ENCODE measurements around the gene LDB3. TPM values are rescaled to one million over a fixed set of nuclear protein-coding genes. Genes with fewer than 3 reads are reported as not detected.

Gene LDB3
- total and polyA plus RNA-seq, 2 donors: 7.1 to 8.2 TPM

DNA sequence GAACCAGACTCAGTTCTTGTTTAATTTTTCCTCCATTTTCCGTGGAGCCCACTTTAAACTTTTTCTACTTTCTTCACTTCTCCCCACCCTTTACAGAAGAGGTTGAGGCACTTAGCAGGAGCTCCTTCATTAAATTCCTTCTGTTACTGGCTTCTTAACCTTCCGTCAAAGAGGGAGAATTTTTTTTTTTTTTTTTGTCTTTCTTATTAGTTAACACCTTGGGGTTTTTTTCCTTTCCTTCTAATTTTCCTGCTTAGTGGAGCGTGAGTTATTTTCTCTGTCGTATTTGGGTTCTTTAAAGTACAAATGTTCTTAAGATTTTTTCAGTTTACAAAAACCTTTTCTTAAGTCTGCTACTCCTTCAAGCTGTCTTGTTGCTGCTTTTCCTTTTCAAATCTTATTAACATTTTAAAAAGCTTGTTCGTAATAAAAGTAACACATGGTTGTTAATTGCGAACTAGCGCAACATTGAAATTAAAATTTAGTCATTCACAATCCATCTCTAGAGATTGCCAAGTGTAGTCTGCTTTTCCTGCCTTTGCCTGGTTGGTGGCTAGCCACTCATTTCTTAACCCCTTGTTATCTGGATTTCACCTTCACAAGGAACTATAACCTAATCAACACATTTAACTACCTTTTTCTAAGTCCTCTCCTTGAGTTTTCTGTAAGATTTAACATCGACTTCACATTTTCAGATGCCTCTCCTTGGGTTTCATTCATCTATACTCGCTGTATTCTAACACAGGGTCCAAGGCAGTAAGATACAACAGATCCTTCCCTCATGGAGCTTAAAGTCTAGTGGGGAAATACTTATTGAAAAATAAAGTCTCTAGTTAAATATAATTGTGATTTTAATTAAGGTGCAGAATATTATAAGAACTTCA is 90.1 kb downstream of the LDB3 start:
- 16% methylated on average over 9 of the region's 9 CpGs for WGBS
- Histone ChIP-seq H3K36me3 (ENCODE audit: insufficient read depth) (no peaks in the 10 kb centered on the region), H3K4me1 (ENCODE audit: insufficient read depth) (no peaks in the 10 kb centered on the region), H3K27ac (ENCODE audit: low read depth) (no peak overlapping the region), H3K4me3 (ENCODE audit: low read depth, low read length) (peak overlapping the region; percentile 28)
- no peak for DNase-seq (ENCODE audit: extremely low spot score)

DNA sequence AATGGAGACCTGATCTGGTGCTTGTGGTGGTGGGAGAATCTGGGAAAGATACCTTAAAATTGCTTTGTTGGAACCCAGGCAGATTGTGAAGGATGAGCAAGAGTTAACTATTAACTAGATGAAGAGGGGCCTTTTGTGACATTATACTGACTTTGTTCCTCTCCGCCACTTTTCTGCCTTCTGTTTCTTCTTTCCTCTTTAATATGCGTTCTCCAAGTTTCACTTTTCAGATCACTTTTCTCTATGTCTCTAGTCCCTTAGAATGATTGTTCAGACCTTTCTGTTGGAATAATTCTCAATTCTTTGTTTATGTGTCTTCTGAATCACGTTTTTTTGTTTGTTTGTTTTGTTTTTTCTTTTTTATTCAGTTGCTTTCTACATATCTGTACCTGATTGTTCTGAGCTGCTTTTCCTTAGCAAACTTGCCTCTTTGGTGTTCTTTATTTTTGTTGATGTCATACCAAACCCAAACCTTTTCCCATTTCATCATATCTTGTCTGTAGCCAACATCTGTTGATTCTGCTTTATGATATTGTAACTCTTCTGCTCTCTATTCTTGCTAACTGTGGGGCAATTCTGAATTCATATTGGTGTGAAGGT is 90.9 kb downstream of the LDB3 start:
- H3K4me3 ChIP-seq (ENCODE audit: low read depth, low read length): no peak overlapping the region
- H3K4me1 ChIP-seq (ENCODE audit: insufficient read depth): no peaks in the 10 kb centered on the region
- WGBS: 36% methylated on average over 3 of the region's 3 CpGs
- H3K36me3 ChIP-seq (ENCODE audit: insufficient read depth): no peaks in the 10 kb centered on the region
- no peak for DNase-seq (ENCODE audit: extremely low spot score)
- H3K27ac ChIP-seq (ENCODE audit: low read depth): no peak overlapping the region

DNA sequence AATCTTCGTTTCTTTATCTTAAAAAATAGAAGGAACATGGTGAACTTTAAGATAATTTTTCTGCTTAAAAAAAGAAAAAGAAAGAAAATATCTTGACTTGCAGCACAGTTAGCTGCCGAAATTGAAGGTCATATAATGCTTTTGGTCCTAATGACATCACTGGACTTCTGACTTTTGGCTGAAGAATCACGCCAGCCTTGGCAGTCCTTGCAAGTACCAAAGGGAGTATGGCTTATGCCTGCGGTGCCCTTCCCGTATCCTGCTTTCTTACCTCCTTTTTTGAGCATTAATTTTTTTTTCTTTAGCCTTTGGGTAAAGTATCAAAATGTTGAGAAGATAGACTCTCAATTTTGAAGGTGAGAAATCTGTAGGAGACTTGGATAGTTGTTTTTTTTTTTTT is 95.1 kb downstream of the LDB3 start:
- no peak for DNase-seq (ENCODE audit: extremely low spot score)
- no peak overlapping the region for H3K4me3 ChIP-seq (ENCODE audit: low read depth, low read length)
- H3K4me1 ChIP-seq (ENCODE audit: insufficient read depth): no peaks in the 10 kb centered on the region
- WGBS: 78% methylated on average over 5 of the region's 5 CpGs
- H3K27ac ChIP-seq (ENCODE audit: low read depth): no peak overlapping the region
- H3K36me3 ChIP-seq (ENCODE audit: insufficient read depth): no peaks in the 10 kb centered on the region

DNA sequence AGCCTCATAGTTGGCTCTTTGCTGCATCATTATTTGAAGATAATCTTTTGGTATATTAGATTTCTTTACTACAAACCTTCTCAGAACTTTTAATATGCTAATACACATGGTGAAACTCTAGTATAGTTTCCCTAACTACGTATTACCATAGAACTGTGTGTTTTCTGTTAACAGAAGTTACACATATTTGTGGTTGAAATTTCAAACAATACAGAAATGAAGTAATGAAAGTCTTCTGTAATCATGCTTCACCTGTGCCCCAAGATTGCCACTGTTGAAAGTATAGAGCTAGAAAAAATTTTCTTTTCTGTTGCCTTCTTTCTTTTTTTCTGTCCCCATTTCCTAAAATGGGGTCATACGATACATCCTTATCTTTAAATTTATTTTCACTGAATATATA is 97.2 kb downstream of the LDB3 start:
- WGBS: 72% methylated on average over 2 of the region's 2 CpGs
- Histone ChIP-seq H3K27ac (ENCODE audit: low read depth) (no peak overlapping the region), H3K4me3 (ENCODE audit: low read depth, low read length) (no peak overlapping the region), H3K4me1 (ENCODE audit: insufficient read depth) (no peaks in the 10 kb centered on the region), H3K36me3 (ENCODE audit: insufficient read depth) (no peaks in the 10 kb centered on the region)
- no peak for DNase-seq (ENCODE audit: extremely low spot score)

DNA sequence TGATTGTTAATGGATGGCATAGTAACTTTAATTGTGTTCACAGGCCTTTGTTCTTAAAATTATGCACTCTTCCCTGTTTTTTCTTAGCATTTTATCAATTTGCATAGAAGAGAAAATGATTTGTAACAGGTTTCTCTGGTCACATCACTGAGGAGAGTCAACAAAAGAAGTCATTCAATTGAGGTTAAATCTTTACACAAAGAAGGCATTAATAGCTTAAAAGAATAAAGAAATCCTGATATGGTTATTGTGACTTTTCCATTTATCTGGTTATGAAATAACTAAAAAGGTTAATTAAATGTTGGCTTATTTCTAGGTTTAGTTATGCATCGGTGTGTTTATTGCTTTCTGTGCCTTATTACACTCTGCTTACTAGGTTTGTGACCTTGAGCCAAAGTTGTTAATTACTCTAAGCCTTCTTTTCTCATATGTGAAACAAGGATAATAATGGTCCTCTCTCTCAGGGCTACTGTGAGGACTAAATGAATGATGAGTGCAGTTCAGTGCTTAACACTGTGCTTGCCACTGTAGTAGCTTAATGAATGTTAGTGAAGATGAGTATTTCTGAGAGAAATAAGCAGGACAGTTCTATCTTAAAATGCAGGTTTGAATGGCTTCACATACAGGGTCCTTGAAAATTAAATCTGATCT is 100.2 kb downstream of the LDB3 start:
- no peaks in the 10 kb centered on the region for H3K36me3 ChIP-seq (ENCODE audit: insufficient read depth)
- no peak overlapping the region for H3K4me3 ChIP-seq (ENCODE audit: low read depth, low read length)
- 80% methylated on average over 1 of the region's 1 CpG for WGBS
- H3K4me1 ChIP-seq (ENCODE audit: insufficient read depth): no peaks in the 10 kb centered on the region
- no peak overlapping the region for H3K27ac ChIP-seq (ENCODE audit: low read depth)
- DNase-seq (ENCODE audit: extremely low spot score): no peak

DNA sequence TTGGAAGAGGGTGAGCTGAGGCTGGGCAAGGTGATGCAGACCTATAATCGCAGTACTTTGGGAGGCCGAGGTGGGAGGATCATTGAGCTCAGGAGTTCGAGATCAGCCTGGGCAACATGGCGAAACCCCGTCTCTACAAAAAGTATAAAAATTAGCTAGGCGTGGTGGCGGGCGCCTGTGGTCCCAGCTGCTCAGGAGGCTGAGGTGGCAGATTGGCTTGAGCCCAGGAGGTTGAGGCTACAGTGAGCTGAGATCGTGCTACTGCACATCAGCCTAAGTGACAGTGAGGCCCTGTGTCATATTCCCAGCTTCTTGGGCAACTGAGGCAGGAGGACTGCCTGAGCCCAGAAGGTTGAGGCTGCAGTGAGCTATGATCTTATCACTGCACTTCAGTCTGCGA is 101.7 kb downstream of the LDB3 start:
- Histone ChIP-seq H3K4me3 (ENCODE audit: low read depth, low read length) (no peak overlapping the region), H3K27ac (ENCODE audit: low read depth) (no peak overlapping the region), H3K36me3 (ENCODE audit: insufficient read depth) (no peaks in the 10 kb centered on the region), H3K4me1 (ENCODE audit: insufficient read depth) (no peaks in the 10 kb centered on the region)
- DNase-seq (ENCODE audit: extremely low spot score): no peak
- WGBS: 93% methylated on average over 10 of the region's 10 CpGs

DNA sequence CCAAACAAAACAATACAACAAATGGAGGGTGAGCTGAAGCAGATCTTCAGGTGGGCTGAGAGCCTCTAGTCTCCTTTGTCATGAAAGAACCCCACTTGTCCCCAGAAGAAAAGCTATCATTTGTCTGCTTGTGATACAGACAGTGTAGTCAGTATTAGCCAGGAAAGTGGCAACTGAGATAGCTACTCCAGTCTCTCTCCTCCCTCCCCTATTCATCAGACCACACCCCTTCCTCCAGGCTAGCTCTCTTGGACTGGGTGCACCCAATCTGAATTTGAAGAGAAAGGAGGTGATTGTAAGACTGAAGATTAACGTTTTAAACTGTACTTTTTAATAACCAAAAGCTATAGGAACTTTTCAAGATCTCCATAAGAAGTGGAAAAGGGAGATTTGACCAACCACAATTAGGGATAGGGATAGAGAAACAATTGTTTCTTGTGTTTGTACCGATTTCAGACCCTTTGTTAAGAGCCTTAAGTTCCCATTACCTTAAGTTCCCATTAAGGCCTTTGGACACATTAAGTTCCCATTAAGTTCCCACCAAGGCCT is 102.2 kb downstream of the LDB3 start:
- Histone ChIP-seq H3K36me3 (ENCODE audit: insufficient read depth) (no peaks in the 10 kb centered on the region), H3K27ac (ENCODE audit: low read depth) (no peak overlapping the region), H3K4me3 (ENCODE audit: low read depth, low read length) (no peak overlapping the region), H3K4me1 (ENCODE audit: insufficient read depth) (no peaks in the 10 kb centered on the region)
- 47% methylated on average over 2 of the region's 2 CpGs for WGBS
- no peak for DNase-seq (ENCODE audit: extremely low spot score)

DNA sequence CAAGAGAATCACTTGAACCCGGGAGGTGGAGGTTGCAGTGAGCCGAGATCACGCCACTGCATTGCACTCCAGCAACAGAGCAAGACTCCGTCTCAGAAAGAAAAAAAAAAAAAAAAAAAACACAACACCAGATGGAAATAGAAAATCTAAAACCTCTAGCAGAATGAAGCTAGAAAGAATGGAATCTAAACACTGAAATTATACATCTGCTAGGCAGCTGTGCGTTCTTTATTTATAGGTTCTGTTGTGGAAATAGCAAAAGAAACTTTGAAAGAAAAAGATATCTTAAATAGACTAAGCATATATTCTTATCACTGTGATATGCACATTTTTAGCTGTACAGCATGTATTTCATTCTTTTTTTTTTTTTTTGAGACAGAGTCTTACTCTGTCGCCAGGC is 105.2 kb downstream of the LDB3 start:
- WGBS: 43% methylated on average over 6 of the region's 6 CpGs
- DNase-seq (ENCODE audit: extremely low spot score): no peak
- no peak overlapping the region for H3K27ac ChIP-seq (ENCODE audit: low read depth)

DNA sequence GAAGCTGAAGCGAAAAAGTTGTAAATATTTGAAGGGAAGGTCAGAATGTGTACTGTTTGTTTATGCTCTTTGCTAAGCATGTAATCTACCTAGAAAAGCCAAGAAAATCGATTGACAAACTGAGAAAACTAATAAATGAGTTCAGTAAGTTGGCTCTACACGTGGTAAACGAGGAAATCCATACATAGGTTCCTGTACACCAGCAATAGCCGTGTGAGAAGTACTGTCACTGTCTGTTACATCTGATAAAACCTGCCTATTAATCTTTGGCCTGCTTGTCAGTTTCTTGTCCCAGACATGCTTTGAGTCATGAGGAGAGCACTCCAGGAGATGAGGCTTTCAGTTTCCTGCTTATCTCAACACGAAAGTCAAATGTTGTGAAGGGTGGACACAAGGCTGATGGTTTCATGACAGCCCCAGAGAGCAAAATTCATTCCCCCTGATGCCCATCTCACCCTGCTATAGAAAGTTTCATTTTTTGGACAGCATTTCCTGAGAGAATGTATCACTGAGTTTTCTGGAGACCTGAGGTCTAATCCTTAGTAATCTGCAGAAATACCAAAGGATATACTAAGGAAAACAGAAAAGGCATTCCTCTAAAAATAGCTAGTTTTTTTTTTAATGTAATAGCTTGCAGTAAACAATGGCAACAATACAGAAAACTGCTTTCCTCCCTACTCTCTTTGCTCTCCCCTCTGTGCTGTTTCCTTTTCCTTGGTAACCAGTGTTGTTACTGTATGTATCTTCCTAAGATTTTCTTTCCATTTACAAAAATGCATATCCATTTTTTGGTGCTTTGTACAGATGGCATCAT is 107.0 kb downstream of the LDB3 start:
- no peaks in the 10 kb centered on the region for H3K4me1 ChIP-seq (ENCODE audit: insufficient read depth)
- no peak overlapping the region for H3K27ac ChIP-seq (ENCODE audit: low read depth)
- H3K4me3 ChIP-seq (ENCODE audit: low read depth, low read length): no peak overlapping the region
- no peaks in the 10 kb centered on the region for H3K36me3 ChIP-seq (ENCODE audit: insufficient read depth)
- no peak for DNase-seq (ENCODE audit: extremely low spot score)
- 32% methylated on average over 6 of the region's 6 CpGs for WGBS

More for the DNA sequence above, 105.2 kb downstream of the LDB3 start:
- Histone ChIP-seq H3K4me1 (ENCODE audit: insufficient read depth) (no peaks in the 10 kb centered on the region), H3K4me3 (ENCODE audit: low read depth, low read length) (no peak overlapping the region), H3K36me3 (ENCODE audit: insufficient read depth) (no peaks in the 10 kb centered on the region)

DNA sequence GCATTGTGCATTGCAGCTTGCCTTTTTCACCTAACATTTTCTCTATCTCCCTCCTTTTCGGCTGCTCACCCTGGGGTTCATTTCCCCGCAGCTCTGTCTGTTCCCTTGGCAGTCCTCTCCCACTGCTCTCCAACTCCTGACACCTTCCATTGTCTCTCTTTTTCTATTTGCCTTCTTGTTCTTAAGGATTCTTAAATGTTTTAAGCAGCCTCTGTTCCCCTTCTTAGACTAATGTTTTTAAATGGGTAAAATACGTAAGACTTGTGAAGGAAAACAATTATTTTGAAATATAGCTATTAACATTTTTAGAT is 107.5 kb downstream of the LDB3 start:
- no peak for DNase-seq (ENCODE audit: extremely low spot score)
- H3K27ac ChIP-seq (ENCODE audit: low read depth): no peak overlapping the region
- WGBS: 50% methylated on average over 3 of the region's 3 CpGs
- H3K4me1 ChIP-seq (ENCODE audit: insufficient read depth): no peaks in the 10 kb centered on the region
- H3K36me3 ChIP-seq (ENCODE audit: insufficient read depth): no peaks in the 10 kb centered on the region
- no peak overlapping the region for H3K4me3 ChIP-seq (ENCODE audit: low read depth, low read length)

DNA sequence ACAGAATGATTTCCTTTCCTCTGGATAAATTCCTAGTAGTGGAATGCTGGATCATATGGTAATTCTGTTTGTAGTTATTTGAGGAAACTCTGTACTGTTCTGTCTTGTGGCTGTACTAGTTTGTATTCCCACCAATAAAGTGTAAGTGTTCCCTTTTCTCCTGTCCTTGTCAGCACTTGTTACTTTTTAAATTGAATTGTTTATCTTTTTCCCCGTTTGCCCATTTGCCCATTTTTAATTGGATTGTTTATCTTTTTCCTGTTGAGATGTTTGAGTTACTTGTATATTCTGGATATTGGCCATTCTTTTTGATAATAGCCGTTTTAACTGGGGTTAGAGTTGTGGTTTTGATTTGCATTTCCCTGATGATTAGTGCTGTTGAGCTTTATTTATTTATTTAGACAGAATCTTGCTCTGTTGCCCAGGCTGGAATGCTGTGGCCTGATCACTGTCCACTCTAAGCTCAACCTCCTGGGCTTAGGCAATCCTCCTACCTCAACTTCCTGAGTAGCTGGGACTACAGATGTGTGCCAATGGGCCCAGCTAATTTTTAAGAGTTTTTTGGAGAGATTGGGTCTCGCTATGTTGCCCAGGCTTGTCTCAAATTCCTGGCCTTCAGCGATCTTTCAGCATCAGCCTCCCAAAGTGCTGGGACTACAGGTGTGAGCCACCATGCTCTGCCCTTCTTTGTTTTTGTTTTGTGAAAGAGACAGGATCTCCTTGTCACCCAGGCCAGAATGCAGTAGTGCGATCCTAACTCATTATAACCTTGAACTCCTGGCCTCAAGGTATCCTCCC is 111.1 kb downstream of the LDB3 start:
- 55% methylated on average over 5 of the region's 5 CpGs for WGBS
- H3K27ac ChIP-seq (ENCODE audit: low read depth): no peak overlapping the region
- no peaks in the 10 kb centered on the region for H3K4me1 ChIP-seq (ENCODE audit: insufficient read depth)

DNA sequence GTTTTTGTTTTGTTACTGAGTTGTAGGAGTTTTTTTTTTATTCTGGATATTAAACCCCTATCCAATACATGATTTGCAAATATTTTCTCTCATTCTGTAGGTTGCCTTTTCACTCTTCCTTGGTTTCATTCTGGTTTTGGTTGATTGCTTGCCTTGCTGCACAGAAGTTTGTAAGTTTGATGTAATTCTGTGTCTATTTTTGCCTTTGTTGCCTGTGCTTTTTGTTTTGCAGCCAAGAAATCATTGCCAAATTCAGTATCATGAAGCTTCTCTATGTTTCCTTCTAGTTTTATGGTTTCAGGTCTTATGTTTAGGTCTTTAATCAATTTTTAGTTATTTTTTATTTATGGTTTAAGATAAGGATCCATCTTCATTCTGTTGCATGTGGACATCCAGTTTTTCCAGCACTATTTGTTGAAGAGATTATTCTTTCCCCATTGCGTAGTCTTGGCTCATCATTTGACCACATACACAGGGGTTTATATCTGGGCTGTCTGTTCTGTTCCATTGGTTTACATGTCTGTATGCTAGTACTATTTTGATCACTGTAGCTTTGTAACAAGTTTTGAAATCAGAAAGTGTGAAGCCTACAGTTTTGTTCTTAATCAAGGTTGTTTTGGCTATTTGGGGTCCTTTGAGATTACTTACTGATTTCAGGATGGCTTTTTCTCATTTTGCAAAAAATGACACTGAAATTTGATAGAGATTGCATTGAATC is 114.5 kb downstream of the LDB3 start:
- Histone ChIP-seq H3K4me1 (ENCODE audit: insufficient read depth) (no peaks in the 10 kb centered on the region), H3K27ac (ENCODE audit: low read depth) (no peak overlapping the region), H3K36me3 (ENCODE audit: insufficient read depth) (no peaks in the 10 kb centered on the region), H3K4me3 (ENCODE audit: low read depth, low read length) (no peak overlapping the region)
- 36% methylated on average over 1 of the region's 1 CpG for WGBS
- no peak for DNase-seq (ENCODE audit: extremely low spot score)

More for the DNA sequence above, 111.1 kb downstream of the LDB3 start:
- Histone ChIP-seq H3K4me3 (ENCODE audit: low read depth, low read length) (no peak overlapping the region), H3K36me3 (ENCODE audit: insufficient read depth) (no peaks in the 10 kb centered on the region)
- no peak for DNase-seq (ENCODE audit: extremely low spot score)
